ENCODE data around the gene CNN2.
A peak's percentile ranks its signal among the peaks of the same experiment; 100 is the strongest.
"Not testable (repeated sequence)": the region's sequence is repeated elsewhere in the genome, so short reads cannot be mapped to it uniquely, and the experiment has no call there.

The CNN2 gene

DNA sequence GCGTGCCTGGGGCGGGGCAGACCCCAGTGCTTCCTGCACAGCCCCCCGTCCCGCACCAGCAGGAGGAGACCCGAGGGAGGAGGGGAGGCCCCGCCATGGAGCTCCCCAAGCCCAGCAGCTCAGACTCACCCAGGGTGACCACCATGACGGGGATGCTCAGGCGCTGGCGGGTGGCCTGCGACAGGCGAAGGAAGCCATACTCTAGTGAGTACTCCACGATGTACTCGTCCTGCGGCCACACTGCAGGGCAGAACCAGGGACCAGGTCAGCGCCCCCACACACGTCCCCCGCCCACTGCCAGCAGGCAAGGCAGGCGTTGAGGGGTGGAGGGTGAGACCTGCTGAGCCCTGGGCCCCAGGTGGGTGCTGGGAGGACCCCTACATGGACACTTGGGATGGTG lies 14.1 kb upstream of the CNN2 start:
- DNase-seq, result no peak

DNA sequence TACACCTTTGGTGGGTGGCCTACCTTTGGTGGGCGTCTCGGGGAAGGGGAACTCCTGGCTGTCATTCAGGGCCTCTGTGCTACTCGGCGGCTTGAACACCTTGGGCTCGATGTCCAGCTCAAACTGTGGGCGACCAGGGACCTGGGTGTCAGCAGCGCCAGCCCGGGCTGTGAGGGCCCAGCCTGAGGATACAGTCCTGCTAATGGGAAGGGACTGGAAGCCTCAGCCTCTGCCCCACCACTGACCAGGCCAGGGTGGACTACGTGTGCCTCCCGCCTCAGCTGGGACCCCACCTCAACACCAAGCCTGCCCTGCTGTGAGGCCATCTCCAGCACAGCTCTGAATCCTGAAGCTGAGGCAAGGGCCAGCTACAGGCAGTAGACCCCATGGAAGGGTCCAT lies 13.2 kb upstream of the CNN2 start:
- DNase-seq, result no peak

DNA sequence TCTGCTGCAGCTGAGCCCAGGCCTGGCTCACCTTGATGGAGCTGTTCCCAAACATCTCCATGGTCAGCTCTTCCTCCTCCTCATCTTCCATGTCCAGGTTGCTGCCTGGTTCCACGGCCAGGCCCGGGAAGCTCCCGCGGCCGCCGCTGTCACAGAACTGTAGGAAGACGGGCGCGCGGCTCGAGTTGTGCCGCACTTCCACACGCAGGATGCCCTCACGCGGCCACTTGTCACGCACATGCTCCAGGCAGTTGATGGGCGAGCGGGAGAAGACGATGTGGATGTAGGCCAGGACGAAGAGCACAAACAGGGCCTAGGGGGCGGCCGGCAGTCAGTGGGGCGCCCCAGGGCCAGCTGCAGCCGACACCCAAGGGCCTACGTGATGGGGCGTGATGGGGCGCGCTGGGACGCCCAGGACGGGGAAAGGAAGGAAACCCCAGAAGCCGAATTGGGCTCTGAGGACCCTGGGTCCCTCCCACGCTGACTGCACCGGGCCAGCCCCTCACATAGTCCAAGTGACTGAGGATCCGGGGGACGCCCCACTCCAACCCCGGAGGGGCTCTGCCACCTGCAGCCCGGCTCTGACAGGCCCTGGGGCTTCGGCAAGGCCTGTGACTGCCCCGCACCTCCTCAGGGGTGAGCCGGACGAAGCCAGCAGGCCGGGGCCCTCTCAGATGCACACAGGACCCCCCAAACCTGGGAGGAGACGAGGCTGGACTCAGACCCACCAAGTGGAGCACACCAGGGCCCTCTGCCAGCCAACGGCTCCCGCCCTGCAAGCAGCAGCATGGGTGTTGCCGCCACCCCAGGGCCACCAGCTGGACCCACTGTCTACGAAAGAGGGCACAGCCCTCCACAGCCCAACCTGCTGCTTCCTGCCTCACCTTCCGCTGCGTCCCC lies 12.0 kb upstream of the CNN2 start:
- no peak for DNase-seq

DNA sequence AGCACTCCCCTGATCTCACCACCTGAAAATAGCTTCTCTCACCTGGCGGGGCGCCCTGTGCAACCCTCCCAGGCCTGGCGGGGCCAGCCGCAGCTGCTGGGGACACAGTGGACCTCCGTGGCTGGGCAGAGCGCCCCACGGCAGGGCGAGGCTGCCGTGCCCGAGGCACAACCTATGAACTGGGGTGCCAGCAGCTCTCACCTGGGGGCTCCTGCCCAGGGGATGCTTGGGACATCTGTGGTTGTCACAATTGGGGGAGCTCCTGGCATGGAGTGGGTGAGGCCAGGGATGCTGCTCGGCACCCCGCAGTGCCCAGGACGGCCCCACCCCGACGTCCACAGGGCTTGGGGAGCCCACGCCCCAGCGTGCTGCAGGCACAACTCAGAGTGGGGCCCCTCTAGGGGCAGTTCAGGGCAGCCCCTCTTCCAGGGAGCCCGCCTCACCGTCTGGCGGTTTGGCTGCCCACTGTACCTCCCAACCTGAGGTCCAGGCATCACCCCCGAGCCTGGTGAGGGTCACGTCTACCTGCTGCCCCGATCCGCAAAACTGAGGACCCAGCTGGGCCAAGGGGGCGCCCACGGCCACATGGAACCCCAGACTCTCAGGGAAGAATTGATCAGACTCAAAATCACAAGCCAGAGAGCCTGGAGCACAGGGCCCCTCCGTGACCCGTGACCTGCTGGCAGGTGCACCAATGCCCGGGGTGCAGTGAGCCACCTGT lies 11.2 kb upstream of the CNN2 start:
- no peak for DNase-seq

DNA sequence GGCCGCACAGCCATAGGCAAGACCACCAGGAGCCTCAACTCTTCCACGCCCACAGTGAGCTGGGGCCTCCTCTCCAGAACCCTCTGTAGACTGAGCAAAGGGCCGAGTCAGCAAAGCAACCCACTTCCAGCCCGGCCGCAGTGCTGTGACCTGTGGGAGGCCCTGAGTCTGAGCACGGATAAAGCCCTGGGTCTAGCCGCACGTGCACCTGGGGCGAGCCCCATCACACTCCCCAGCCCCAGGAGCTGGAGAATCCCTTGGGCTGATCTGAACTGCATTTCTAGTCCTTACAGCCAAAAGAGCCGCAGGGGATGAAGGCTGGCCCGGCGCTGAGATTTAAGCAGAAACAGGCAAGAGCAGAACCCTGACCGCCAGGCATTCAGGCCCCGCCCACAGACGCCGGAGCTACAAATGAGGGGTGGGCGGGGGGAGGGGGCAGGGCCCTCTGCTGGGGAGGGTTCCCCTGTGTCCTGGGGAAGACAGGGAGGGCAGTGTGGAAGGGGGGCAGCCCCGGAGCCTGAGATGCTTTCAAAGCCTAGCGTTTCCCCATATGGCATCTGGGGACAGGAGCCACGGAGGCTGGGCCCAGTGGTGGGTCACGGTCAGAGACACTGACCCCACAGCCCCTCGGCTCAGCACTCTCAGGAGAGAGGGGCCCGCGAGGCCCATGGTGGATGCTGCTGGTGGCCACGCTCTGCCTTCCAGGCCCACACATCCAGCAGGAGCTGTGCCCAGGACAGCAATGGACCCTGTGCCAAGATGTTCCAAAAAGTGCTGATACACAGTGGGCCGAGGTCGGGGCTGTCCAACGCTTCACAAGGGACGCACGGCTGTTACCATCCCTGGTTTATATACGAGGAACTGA lies 10.4 kb upstream of the CNN2 start:
- no peak for DNase-seq

DNA sequence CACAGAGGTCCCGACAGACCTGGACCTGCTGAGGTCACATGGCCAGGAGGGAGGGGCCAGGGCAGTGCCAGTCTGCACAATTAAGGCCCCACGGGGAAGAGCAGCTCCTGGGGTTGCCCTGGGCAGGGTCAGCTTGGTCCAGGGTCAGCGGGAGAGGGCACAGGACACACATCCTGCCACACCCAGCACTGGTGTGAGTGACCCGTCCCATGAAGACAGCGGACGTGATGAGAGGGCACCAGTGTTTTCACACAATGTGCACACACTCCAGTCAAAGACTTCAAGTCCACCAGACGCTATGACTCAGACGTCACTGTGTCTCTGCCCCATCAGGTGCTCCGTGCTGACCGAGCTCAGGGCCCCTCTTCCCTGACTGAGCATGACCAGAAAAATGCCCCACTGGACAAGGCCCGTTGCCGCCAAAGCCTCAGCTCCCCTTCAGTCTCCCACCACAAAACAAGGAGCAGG lies 9.7 kb upstream of the CNN2 start:
- no peak for DNase-seq

DNA sequence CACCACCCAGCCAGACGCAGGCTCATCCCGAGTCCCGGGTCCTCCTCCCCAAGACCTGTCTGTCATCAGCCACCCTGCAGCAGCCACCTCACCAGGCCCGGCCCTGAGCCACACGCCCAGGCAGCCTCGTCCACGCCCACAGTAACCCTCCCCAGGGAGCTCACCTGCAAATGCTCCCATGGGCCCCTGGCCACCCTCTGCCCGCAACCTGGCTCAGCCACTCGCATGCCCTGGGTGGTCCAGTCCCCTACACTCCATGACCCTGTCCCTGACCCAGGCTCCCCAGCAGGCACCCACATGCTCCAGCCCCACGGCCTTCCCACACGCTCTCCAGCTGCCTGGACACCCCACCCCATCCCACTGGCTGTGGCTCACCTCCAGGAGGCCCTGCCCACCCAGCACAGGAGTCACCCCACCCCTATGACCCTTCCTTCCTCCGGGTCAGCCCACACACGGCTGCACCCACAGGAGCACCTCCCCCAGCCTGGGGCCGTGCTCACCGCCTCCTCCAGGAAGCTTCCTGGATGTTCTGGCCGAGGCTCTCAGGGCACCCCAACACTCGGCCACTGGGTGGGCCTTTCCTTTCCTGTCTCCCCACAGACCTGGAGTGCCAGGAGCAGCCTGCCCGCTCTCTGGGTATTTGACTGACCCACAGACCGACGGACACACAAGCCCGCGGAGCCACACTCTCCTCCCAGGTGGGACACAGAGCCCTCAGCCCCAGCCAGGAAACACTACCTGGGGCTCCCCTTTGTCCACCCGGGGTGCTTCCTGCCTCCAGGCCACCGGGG lies 9.1 kb upstream of the CNN2 start:
- DNase-seq, result no peak

DNA sequence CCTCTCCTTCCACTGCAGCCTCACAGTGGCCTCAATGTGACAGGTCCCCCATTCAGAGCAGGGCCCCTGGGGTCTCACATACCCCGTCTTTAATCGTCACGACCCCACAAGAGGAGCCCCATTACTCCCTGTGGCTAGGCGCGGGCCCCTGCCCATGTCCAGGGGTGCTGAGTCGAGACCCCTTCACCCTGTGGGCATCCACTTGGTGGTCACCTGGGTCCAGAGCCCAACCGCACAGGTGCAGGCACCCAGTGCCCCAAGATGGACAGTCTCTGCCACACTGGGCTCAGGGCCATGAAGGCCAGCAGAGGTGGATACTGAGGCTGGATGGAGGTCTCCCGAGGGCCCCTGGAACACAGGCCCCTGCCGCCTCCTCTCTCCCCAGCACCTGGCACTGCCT lies 8.5 kb upstream of the CNN2 start:
- no peak for DNase-seq

DNA sequence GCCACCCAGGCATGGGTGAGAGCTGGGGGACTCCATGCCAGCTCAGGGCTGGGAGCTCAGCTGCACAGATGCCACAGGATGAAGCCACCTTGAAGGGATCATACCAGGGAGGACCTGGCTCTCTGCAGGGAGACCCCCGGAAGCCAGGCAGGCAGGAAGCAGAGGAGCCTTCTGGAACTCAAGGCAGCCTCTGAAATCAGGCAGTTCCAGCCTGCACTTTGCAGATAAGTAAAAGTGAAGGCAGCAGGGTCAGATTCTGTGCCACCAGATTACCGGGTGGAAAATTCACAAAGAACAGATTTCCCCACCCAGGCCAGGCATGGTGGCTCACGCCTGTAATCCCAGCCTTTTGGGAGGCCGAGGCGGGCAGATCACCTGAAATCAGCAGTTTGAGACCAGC lies 8.0 kb upstream of the CNN2 start:
- DNase-seq, result no peak

DNA sequence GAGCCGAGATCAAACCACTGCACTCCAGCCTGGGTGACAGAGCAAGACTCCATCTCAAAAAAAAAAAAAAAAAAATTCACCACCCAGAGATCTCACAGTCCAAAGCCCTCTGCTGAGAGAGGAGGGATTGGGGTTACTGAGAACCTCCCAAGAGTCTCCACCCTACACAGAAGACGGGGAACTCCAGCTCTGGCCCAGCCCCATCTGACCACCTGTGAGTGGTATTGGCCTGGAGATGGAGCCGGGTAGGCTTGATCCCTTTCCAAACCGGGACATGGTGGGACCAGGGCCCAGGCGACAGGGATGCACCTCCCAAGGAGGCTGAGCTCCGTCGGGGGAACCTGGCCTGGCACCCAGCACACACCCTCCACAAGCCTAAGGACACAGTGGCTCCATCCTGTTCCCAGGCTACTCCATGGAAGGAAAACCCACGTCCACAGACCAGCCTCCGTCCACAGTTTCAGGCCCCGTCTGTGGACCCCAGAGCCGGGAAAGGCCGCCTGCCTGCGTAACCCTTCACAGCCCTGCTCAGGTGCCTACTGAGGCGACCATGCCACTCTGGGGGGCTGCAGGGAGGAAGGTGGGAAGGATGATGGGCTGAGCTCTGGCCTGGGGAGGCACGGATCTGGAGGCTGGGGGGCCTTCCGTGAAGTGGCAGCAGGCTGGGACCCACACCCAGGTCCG lies 7.3 kb upstream of the CNN2 start:
- DNase-seq, result no peak

DNA sequence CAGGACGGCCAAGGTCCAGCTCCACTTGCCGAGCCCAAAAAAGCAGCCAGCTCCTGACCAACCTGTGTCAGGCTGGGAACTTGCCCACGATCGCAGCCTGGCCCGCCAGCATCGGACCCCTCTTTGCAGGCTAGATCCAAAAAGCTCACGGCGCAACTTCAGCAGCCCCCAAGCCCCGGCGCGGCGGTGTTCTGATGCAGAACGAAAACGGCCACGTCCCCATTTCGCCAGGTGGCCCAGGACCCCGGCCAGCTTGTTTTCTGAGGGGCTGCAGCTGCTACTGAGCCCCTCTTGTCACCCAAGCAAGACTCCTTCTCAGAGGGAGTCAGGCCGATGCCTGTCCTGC lies 6.8 kb upstream of the CNN2 start:
- DNase-seq, result no peak

DNA sequence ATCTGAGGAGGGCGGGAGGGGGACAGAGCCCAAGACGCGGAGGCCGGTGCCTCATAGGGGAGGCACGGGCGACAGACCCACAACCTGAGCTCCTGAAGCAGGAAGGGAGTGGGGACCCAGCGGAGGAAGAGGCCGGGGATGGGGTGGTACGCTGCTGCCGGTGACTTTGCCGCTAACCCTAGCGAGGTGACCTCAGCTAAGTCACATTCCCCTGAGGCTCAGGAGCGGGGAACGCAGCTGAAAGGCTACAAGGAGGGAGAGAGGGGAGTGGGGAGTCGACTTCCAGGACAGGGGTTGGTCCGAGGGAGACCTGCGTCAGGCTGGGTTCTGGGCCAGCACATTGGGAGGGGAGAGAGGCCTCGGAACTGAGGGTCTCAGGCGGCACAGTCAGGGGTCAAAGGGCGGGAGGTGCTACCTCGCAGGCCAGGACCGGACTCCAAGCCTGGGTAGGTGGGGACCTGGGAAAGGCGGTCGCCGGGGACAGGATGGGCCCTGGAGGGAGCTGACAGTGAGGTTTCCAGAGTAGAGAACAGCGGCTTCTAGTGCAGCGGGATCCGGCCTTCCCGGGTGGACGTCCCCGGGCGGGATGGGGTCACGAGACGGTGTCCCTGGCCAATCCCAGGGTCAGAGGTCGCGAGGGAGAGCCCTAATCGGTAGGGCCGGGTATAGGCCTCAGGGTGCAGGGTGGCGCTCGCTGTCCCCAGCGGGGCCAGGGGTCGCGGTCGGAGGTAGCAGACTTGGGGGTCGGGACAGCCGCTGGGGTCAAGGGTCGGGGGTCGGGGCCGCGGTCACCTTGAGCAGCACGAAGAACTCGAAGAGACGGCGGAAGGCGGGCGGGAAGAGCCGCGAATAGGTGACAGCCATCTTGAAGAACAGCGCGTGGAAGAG lies 6.2 kb upstream of the CNN2 start:
- no peak for DNase-seq

DNA sequence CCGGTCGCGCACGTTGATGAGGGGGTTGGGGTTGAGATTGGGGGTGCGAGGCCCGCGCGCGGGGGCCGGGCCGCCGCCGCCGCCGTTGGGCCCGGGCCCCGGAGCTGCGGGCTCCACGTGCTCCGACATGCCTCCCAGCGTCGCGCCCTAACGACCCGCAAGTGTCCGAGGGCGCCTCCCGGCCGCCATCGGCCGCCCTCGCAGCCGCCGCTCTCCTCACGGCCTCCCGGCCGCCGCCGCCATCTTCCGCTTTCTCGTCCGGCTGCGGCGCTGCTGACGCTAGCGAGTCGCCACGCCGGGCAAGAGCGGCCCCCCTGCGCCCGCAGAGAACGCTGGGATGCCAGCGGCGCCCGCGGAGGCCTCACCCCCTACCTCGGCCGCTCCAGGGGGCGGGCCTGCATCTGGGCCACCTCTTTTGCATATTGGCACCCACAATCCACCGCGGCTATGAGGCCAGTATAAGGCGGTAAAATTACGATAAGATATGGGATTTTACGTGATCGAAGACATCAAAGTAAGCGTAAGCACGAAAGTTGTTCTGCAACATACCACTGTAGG lies 5.5 kb upstream of the CNN2 start, which contains the start of gene TMEM259:
TSS of gene TMEM259 (minus strand) at position 256 of the 558 bp plus-strand sequence. CDS start at position 129, 127 bp downstream.
- DNase-seq, result peak; percentile 87

DNA sequence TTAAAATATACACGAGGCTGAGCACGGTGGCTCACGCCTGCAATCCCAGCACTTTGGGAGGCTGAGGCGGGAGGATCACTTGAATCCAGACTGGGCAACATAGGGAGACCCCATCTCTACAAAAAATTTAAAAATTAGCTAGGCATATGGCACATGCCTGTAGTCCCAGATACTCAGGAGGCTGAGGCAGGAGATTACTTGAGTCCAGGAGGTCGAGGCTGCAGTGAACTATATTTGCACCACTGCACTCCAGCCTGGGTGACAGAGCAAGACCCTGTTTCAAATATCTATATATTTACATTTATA lies 2.6 kb upstream of the CNN2 start:
- not testable (repeated sequence) for DNase-seq

DNA sequence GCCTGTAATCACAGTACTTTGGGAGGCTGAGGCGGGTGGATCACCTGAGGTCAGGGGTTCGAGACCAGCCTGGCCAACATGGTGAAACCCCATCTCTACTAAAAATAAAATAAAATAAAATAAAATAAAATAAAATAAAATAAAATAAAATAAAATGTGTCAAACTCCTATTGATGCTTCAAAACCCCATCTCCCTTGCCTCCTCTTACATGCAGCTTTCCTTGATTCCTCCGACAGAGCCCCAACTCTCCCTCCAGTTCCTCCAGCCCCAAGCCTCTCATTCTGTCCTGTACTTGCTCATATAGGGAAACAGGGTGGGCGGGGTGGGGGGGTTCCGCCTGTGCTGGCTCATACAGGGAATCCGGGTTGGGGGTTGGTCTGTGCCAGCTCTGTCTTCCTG lies 1.3 kb upstream of the CNN2 start:
- DNase-seq, result not testable (repeated sequence)

DNA sequence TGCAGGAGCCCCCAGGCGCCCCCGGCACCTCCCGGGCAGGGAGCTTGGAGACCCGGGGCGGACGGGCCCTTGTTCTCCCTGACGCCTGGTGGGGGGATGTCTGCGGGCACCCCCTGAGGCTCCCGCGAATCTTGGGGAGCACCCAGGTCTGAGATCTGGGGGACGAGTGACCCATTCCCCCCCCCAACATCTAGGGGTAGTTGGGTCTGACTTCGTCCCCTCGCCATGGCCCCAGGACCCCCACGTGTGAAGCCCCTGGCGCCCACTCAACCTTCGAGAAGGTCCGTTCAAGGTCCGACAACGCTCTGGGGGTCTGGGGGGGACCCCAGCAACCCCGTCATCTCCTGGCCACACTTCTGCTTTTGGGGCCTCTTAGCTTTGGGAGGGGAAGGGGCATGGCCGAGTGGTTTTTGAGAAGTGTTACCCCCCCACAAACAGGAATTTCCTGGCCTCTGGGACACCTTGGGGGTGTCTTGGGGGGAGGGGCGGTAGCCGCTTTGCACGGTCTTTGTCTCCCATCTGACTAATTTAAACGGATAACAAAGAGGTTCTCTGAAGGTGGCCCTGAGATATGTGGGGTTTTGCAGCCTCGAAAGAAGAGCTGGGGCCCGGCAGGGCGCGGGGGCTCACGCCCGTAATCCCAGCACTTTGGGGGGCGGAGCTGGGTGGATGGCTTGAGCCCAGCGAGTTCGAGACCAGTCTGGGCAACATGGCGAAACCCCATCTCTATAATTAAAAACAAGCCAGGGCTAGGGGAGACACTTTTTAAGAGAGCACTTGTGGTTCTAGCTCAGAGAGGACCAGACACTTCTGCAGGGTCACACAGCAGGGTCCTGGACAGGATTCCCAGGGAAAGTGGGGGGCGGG lies 608 bp downstream of the CNN2 start:
- no peak for DNase-seq

DNA sequence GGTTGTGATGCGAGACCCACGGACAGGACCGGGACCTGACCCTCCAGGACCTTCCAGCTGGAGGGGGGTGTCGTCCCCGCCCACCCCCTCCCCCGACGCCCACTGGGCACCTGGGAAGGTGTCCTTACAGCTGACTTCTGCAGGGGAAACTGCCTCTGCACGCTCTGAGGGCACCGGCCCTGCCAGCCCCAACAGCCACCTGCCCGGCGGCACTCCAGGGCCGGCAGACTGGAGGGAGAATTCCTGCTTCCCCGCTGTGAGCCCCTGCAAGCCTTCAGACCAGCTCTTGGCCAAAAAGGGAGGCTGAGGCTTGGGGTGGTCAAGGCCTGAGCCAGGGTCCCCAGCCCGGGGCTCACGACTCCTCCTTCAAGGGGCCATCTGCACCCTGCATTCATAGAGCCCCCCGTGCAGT lies 1.2 kb downstream of the CNN2 start:
- no peak for DNase-seq

DNA sequence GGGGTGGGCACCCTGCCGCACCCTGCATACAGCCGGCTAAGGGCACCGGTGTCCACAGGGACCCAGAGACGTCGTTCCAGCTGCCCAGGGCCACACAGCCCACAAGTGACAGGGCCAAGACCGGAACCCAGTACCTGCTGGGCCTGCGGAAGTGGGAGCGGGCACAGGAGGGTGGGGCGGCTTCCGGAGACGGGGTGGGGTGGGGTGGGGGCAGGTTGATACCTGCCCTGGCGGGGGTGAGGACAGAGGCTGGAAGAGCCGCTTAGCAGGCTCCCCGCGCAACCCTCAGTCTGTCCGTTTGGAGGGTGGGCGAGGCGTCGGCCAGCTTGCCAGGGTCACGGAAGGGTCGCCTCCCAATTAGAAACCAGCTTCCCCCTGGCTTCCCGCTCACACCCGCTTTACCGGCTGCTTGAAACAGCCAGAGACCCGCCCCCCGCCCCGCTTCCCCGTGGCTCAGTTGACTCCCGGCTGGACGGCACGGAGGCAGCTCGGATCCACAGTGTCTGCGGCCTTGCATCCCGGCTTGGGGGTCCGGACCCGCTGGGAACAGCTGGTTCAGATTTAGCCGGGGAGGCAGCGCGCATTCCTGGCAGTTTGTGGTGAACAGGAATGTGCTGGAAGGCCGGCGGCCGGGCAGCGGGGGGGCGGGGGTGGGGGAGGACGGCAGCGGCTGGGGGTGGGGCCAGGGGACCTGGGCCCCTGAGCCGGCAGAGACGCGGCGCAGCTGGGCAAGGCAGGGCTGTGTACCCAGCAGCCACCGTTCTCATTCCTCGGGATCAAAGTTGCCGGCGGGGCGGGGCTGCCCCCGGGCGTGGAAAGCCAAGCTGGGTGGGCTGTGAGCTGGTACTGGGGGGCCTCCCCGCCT lies 1.9 kb downstream of the CNN2 start:
- DNase-seq, result no peak

Measured in NCI-H2081 treated with DMSO at 0.1 percent for 48 hours (cell line).